MM.1S (cell line): ENCODE measurements around the gene GINS2.

Experiments used
- DNase-seq: peaks from one replicate; pipeline ENCODE4 v3.0.0-alpha.2; 2015
- H2AFZ ChIP-seq: fragments of 300-600 bp; sonication (generic); 2 replicates; pipeline ENCODE4 v1.6.0; 2016; ENCODE audit warnings: antibody characterized with exemption, low read length
- H3F3A ChIP-seq: fragments of 300-600 bp; sonication (generic); 2 replicates; pipeline ENCODE4 v1.6.1; 2016; ENCODE audit warnings: mild to moderate bottlenecking, antibody characterized with exemption, low read length, moderate library complexity, mixed read lengths; ENCODE audit not compliant: insufficient read depth
- H3K27ac ChIP-seq: fragments of 300-600 bp; sonication (generic); 2 replicates; pipeline ENCODE4 v1.5.1; 2016; ENCODE audit warnings: mild to moderate bottlenecking, low read length
- H3K27me3 ChIP-seq: fragments of 300-600 bp; sonication (generic); replicated peaks from 2 replicates; pipeline ENCODE4 v1.6.0; 2016; ENCODE audit warnings: low read length; ENCODE audit not compliant: insufficient read depth
- H3K36me3 ChIP-seq: fragments of 300-600 bp; sonication (generic); replicated peaks from 2 replicates; pipeline ENCODE4 v1.6.1; 2016; ENCODE audit warnings: mild to moderate bottlenecking, low read length, mixed read lengths; ENCODE audit not compliant: insufficient read depth
- H3K4me1 ChIP-seq: fragments of 300-600 bp; sonication (generic); 2 replicates; pipeline ENCODE4 v1.6.1; 2016; ENCODE audit warnings: low read length, mixed read lengths
- H3K4me2 ChIP-seq: fragments of 300-600 bp; sonication (generic); 2 replicates; pipeline ENCODE4 v1.6.0; 2016; ENCODE audit warnings: low read depth, low read length
- H3K4me3 ChIP-seq: fragments of 300-600 bp; sonication (generic); 2 replicates; pipeline ENCODE4 v1.5.1; 2016; ENCODE audit warnings: low read length, mixed read lengths
- H3K79me2 ChIP-seq: fragments of 300-600 bp; sonication (generic); 2 replicates; pipeline ENCODE4 v1.6.1; 2016; ENCODE audit warnings: mixed run types, low read length, mixed read lengths
- H3K9ac ChIP-seq: fragments of 300-600 bp; sonication (generic); 2 replicates; pipeline ENCODE4 v1.6.1; 2016; ENCODE audit warnings: low read length, mixed read lengths
- H3K9me2 ChIP-seq: fragments of 300-600 bp; sonication (generic); replicated peaks from 2 replicates; pipeline ENCODE4 v1.6.1; 2016; ENCODE audit warnings: mild to moderate bottlenecking, low read length, mixed read lengths; ENCODE audit not compliant: insufficient read depth
- H3K9me3 ChIP-seq: fragments of 300-600 bp; sonication (generic); replicated peaks from 2 replicates; pipeline ENCODE4 v1.6.1; 2016; ENCODE audit warnings: mild to moderate bottlenecking, low read length, mixed read lengths; ENCODE audit not compliant: insufficient read depth
- H4K20me1 ChIP-seq: fragments of 300-600 bp; sonication (generic); 2 replicates; pipeline ENCODE4 v1.6.1; 2016; ENCODE audit warnings: mild to moderate bottlenecking, low read length, moderate library complexity, mixed read lengths; ENCODE audit not compliant: insufficient read depth
- EZH2 ChIP-seq: fragments of 300-600 bp; sonication (generic); optimal IDR thresholded peaks from 2 replicates; pipeline ENCODE3; 2017; ENCODE audit warnings: low read depth, mild to moderate bottlenecking, antibody characterized with exemption, low read length, mixed read lengths
- EZH2phosphoT487 ChIP-seq: fragments of 300-600 bp; sonication (generic); IDR thresholded peaks from 2 replicates; pipeline ENCODE4 v1.6.1; 2018; ENCODE audit warnings: antibody characterized with exemption, low read length
- TF ChIP-seq, protein P1 (sequence below): fragments of 300-600 bp; sonication (generic); IDR thresholded peaks from 2 replicates; pipeline ENCODE4 v1.5.1; 2016; ENCODE audit warnings: antibody characterized with exemption, low read length, mixed read lengths

The GINS2 gene

GRCh38 chr16:85688586-85689284, at the start of gene GINS2:
GINS2 (minus strand) TSS chr16:85688954; CDS start chr16:85688898, 56 bp downstream.
- H4K20me1 ChIP-seq = no peaks in the 10 kb centered on the region
- H3K9me3 ChIP-seq = no peaks in the 10 kb centered on the region
- no peak within 1 kb of the TSS; the same call in 1 of the 2 replicates for H3K27ac ChIP-seq
- no peaks in the 10 kb centered on the region for H3F3A ChIP-seq
- H2AFZ ChIP-seq = peak within 1 kb of the TSS; percentile 61; the same call in 1 of the 2 replicates
- H3K4me1 ChIP-seq = no peaks in the 10 kb centered on the region
- peak; percentile 89 for DNase-seq
- peak within 1 kb of the TSS; percentile 76 for H3K4me3 ChIP-seq
- peak within 1 kb of the TSS; percentile 71 for H3K9ac ChIP-seq
- peak within 1 kb of the TSS; percentile 49; the same call in 1 of the 2 replicates for H3K4me2 ChIP-seq
- TF ChIP-seq EZH2 (no peak), EZH2phosphoT487 (no peak)
- TF ChIP-seq, protein P1, sequence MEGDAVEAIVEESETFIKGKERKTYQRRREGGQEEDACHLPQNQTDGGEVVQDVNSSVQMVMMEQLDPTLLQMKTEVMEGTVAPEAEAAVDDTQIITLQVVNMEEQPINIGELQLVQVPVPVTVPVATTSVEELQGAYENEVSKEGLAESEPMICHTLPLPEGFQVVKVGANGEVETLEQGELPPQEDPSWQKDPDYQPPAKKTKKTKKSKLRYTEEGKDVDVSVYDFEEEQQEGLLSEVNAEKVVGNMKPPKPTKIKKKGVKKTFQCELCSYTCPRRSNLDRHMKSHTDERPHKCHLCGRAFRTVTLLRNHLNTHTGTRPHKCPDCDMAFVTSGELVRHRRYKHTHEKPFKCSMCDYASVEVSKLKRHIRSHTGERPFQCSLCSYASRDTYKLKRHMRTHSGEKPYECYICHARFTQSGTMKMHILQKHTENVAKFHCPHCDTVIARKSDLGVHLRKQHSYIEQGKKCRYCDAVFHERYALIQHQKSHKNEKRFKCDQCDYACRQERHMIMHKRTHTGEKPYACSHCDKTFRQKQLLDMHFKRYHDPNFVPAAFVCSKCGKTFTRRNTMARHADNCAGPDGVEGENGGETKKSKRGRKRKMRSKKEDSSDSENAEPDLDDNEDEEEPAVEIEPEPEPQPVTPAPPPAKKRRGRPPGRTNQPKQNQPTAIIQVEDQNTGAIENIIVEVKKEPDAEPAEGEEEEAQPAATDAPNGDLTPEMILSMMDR = no peak
- peaks cover 19% of the 10 kb centered on the region for H3K79me2 ChIP-seq
- no peaks in the 10 kb centered on the region; the same call in 1 of the 2 replicates for H3K36me3 ChIP-seq
- H3K27me3 ChIP-seq = no peaks in the 10 kb centered on the region
- no peaks in the 10 kb centered on the region for H3K9me2 ChIP-seq

- Histone ChIP-seq H3K27ac (no peak overlapping the region), H3K4me1 (no peaks in the 10 kb centered on the region), H3K4me2 (no peak overlapping the region)
Observed at GRCh38 chr16:85736921-85737320, 48.2 kb upstream of the GINS2 start.

GRCh38 chr16:85735946-85736345, 47.2 kb upstream of the GINS2 start:
- TF ChIP-seq, protein P1 = no peak
- TF ChIP-seq EZH2 (no peak), EZH2phosphoT487 (no peak)
- Histone ChIP-seq H3K27me3 (no peaks in the 10 kb centered on the region), H2AFZ (no peak overlapping the region), H3K4me2 (no peak overlapping the region), H3K9ac (no peak overlapping the region), H3F3A (no peaks in the 10 kb centered on the region), H3K4me1 (no peaks in the 10 kb centered on the region), H3K9me3 (no peaks in the 10 kb centered on the region), H3K36me3 (no peaks in the 10 kb centered on the region), H3K27ac (no peak overlapping the region), H3K4me3 (no peak overlapping the region), H3K9me2 (no peaks in the 10 kb centered on the region), H4K20me1 (no peaks in the 10 kb centered on the region), H3K79me2 (no peaks in the 10 kb centered on the region)
- no peak for DNase-seq

More at GRCh38 chr16:85736921-85737320, 48.2 kb upstream of the GINS2 start:
- H3K4me3 ChIP-seq = no peak overlapping the region
- DNase-seq = no peak
- no peak overlapping the region for H2AFZ ChIP-seq
- no peaks in the 10 kb centered on the region for H3K79me2 ChIP-seq
- no peak for TF ChIP-seq EZH2phosphoT487
- TF ChIP-seq, protein P1 = no peak
- no peak for TF ChIP-seq EZH2
- H4K20me1 ChIP-seq = no peaks in the 10 kb centered on the region
- no peaks in the 10 kb centered on the region for H3K9me2 ChIP-seq
- H3K9ac ChIP-seq = no peak overlapping the region
- no peaks in the 10 kb centered on the region for H3K27me3 ChIP-seq
- no peaks in the 10 kb centered on the region for H3F3A ChIP-seq
- H3K9me3 ChIP-seq = no peaks in the 10 kb centered on the region
- no peaks in the 10 kb centered on the region for H3K36me3 ChIP-seq
